T-helper 1 cell (primary cell): ENCODE measurements around the gene PDE4D.
"Not testable (repeated sequence)": the region's sequence is repeated elsewhere in the genome, so short reads cannot be mapped to it uniquely, and the experiment has no call there.

ENCODE experiments used
- DNase-seq, 5 donors: peaks; one replicate each; pipeline ENCODE4 v3.0.0-alpha.2; 2012 to 2020

The PDE4D gene

DNA sequence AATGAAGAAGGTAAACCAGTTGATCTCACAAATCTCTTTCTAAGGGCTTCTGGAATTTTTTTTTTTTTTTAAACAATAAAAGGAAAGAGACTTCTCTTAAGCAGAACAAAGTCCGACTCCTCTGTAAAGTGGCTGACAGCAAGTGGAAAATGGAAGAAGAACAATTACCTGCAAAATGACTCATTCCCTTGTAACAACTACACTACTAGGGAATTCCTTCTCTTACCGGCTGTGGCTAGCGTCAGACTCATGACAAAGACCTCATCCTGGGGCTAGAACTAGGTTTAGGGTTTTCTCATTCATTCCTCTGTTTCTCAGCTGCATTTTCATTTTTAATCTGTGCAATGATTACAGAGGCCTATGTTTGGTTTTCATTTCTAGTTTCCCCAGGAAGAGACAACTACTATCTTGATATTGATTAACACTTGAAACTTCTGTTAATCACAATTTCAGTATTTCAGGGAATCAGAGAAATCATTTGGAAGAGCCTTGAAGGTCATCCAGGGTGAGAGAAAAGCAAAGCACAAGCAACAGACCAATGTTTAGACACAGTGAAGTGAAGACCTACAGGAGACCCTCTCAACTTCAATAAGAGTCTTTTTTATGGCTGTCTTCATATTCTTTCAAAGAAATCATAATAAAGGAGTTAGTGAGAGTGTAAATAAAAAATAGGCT is 872.8 kb downstream of the PDE4D start:
- DNase-seq = peak in 1 of 5 donors; percentile 20

DNA sequence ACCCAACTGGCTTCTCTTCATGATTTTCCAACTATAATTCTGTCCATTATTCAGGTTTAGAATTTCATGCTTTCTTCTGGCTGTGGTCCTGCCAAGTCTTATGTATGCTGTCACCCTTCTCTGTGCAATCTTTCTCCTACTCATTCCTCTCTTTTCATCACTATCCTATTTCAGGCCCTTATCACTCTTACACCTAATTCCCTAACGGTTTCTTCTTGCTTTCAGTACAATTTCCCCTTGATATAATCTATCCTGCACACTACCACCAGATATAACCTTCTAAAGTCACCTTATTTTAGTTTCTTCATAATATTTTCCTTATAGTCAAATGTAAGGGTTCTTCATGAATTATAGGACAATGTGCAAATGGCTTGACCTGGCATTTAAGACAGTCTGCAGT is 874.4 kb downstream of the PDE4D start:
- DNase-seq = no peak

DNA sequence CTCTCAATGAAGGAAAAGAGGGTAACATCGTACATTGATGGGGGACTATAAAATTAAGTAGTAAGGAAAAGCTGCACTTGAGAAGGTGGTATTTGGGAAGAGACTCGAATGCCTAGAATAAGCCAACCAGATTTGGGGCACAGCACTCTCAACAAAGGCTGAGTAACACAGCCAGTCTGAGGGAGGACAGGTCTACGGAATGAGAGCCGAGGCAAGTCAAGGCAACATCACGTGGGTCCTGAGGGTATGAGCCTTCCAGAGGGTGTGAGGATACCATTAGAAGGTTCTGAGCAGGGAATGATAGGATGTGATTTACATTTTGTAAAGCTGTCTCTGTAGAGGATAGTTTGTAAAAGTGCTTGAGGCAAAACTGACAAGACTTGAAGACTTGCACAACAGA is 876.6 kb downstream of the PDE4D start:
- no peak for DNase-seq

DNA sequence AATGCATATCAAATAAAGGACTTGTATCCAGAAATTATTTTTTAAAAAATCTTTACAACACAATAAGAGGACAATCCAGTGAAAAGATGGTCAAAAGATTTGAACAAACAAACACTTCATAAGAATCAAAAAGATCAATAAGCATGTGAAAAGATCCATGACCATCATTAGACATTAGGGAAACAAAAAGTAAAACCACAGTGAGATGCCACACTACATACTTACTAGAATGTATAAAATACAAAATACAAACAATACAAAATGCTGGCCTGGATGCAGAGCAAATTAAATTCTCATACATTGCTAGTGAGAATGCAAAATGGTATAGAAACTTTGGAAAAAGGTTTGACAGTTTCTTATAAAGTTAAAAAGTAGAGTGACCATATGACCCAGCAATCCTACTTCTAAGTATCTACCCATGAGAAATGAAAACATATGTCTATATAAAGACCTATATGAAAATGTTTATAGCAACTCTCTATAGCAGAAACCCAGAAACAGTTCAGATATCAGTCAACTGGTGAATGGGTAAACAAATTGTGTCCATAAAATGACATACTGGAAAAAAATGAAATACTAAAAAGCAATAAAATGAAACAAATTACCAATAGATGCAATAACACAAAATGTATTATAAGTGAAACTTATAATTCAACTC is 884.6 kb downstream of the PDE4D start:
- DNase-seq = no peak

DNA sequence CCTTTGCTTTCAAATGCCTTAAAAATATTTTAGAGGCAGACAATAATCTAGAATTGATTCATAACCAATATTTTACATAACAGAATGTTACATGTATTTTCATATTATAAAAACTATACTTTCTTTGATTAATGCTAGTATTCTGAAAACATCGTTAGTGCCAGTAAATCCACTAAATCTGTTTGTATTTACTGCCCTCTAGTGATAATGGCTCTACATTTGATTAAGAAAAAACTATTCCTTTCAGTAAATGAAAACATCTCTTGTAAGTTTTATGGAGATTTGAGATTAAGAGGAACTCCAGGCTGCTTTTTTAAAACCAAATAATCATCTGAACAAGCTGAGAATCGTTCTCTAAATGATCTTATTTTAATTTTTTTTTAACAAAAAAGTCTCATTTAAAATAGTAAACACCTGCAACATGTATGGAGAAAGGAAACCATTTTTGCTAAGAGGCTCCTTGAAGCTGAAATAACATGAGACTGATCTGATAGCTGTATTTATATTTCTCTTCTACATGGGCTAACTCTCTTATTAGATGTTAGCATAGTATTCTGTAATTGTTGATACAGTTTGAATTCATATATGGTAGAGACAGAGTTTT is 886.0 kb downstream of the PDE4D start:
- DNase-seq = no peak

DNA sequence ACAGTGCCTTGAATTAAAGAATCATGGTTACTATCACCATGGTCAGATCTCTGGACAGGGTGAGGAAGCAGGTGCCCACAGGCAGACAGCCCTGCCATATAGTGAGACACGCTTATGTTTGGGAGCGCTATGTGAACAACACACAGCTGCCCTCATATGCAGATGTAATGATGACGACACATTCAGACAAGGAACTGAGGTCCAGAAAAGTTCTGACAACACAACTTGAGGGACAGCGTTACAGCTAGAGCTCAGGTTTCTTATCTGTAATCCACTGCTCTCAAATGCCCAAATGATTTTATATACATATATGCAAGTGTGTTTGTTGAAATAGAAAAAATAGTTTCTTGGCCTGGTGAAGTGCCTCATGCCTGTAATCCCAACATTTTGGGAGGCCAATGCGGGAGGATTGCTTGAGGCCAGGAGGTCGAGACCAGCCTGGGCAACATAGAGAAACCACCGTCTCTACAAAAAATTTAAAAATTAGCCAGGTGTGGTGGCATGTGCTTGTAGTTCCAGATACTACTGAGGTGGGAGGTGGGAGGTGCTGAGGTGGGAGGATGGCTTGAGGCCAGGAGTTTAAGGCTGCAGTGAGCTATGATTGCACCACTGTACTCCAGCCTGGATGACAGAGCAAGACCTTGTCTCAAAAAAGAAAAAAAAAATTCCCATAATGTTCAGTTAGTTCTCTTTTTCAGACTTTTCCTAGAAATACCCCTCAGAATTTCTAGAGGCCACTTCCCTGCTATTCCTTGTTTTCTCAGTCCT is 887.4 kb downstream of the PDE4D start:
- no peak for DNase-seq

DNA sequence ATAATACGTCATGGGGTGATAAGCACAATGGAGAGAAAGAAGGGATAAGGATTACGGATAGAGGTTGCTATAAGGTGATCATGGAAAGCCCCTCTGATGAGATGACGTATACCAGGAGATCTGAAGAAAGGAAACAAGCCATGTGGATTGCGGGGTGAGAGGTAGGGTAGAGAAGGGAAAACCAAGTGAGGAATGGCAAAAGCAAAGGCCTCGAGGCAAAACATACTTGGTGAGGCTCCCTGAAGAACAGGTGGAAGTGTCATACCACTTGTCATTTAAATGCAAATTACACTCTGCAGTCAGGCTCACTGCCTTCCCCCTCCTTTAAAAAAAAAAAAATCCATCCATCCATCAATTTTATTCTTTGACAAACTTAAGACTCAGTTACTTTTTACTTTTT is 889.9 kb downstream of the PDE4D start:
- no peak for DNase-seq

DNA sequence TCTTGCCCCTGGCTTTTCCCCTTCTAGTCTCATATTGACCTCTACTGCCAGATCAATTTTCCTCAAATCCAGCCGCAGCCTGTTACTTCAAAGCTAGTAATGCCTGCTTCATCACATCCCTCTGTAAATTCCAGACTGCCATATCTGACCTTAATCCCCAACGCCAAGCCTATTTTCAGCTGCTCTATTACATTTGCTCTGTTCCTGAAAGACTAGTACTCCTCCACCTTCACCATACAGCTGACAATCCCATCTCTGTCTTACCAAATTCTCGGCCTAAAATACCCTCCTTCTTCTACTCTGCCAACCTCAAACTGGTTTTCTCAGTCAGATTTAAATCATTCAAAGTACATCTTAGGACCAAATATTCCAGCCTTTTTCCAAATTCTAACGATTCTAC is 890.4 kb downstream of the PDE4D start:
- DNase-seq = no peak

DNA sequence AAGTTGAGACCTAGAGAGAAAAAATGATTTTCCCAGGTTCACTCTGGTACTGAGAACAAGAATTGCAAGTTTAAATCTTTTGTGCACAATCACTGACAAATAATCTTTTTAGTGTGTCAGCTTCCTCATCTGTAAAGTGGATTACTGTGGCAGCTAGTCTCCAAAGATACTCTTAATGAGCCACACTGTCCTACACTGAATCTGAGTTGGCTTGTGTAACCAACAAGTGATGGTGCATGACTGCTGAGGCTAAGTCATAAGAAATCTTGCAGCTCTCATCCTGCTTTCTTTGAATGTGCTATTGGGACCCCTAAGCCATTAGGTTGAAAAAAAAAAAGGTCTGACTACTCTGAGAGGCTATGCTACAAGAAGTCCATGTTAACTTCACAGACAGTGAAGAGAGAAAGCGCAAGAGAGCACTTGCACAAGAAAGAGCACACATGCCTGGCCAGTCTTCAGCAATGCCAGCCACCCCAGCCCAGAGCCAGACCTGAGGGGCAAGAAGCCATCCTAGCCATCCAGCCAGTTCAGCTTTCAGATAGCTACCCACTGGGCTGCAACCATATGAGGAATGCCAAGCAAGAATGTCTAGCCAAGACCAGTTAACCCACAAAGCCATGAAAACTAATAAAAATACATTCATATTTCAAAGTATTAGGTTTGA is 891.2 kb downstream of the PDE4D start:
- DNase-seq = no peak

DNA sequence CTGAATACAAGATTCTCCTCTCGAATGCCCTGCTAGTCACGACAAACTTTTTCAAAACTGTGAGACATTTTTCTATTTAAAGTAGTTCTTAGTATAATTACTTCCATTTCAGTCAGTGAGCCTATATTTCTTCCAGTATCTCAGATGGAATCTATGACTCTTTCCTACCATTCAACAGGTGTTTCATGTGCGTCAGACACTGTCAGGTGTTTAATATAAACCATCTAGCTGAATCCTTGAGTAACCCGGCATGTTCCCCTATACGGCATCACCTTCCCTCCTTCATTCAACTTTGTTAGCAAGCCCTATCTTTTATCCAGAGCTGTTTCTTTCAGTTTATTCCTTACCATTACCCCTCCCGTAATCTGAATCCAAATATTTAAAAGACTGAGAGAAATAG is 891.8 kb downstream of the PDE4D start:
- DNase-seq = no peak

DNA sequence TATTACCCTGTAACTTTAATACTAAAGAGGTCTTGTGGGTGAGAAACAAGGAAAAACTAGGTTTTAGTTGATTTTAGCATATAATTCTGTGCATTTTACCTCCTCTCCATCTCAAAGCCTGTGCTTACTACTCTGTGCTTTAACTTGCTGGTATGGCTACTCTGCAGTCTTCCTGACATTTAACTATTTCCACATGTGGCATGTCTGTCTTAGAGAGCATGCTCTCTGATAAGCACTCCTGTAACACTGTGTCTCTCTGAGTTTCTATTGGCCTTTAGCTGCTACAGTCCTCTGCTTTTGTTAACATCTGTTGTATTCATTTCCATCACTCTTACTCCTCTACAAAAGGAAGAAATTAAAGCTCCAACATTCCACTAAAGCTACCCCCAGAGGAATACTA is 892.4 kb downstream of the PDE4D start:
- no peak for DNase-seq

DNA sequence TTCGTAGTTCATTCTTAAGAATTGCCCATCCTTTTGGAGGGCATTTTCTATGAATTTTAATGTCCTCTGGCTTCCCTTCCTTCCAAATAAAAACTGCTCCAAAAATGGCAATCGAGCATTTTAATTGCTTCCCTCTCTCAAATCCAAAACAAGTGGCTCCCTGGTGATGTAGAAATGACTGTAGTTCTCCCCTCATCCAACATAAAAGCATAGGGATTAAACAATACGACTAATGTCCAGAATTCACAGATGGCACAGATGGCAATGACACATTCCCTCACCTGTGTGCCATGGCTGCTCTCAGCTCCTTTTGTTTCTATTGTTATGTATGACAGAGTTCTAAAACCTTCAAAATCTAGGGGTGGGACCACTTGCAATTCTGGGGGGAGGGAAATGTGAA is 893.3 kb downstream of the PDE4D start:
- DNase-seq = no peak

DNA sequence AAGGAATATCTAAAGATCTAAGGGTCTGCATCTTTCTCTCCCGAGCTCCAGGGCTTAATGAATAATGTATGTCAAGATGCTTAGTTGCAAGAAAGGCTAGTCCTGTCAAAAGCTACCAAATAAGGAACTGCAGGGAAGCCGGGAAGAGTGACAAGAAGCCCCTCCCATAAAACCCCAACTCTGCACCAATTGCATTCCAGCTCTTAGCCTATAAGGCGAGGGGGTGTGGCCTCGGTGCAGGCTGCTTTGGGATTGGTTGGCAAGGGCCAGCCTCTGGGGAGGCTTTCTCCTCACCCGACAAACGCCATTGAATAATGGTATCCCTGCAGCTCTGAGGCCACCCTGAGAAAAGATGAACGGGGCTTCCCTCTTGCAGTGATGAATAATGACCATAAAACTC is 893.7 kb downstream of the PDE4D start:
- DNase-seq = no peak

DNA sequence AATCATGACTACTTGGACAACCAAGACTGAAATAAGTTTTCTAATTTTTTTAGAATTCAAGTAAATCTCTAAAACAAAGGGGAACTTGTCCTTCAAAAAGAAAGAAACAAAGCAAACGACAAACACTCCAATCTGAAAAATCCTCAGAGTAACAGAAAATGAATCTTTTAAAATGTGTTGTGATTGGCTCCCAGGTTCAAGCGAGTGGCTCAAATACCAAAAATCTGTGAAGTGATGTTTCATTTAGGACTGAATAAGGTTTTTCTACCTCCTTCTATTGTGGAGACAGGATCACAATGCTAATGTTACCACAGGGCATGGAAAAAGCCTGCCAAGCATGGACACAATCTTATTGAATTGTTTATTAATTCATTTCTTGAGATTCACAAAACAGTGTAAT is 895.0 kb downstream of the PDE4D start:
- DNase-seq = no peak

DNA sequence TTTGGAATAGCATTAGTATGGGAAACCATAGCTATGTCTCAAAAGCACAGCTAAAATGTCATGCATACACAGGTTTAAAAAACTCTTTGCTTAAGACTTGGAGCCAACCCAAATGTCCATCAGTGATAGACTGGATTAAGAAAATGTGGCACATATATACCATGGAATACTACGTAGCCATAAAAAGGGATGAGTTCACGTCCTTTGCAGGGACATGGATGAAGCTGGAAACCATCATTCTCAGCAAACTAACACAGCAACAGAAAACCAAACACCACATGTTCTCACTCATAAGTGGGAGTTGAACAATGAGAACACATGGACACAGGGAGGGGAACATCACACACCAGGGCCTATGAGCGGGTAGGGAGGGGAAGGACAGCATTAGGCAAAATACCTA is 897.7 kb downstream of the PDE4D start:
- not testable (repeated sequence) for DNase-seq

DNA sequence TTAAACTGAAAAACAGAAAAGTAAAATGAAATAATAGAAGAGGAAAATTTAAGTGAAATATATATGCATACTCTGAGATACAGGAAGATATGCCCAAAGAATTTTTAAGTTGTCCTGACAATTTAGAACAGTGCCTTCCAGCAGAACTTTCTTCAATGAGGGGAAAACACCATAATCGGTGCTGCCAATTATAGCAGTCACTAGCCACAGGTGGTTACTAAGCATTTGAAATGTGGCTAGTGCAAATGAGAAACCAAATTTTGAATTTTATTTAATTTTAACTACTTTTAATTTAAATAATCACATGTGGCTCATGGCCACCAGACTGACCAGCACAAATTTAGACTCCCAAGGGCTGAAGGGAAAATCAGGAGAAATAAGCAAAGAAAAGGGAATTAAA is 900.1 kb downstream of the PDE4D start:
- DNase-seq = no peak

DNA sequence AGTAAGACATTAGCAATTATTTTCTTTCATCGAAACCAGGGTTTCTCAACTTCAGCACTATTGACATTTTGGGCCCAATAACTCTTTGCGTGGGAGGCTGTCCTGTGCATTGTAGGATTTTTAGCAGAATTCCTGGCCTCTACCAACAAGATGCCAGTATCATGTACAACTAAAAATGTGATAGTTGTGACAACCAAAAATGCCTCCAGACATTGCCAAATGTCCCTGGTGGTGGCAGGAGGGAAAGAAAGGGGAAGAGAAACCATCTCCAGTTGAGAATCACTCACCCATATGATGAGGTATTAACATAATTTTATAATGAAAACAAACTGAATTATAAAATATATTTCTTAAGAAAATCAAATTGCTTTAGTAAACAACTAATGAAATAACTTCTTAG is 904.6 kb downstream of the PDE4D start:
- no peak for DNase-seq

DNA sequence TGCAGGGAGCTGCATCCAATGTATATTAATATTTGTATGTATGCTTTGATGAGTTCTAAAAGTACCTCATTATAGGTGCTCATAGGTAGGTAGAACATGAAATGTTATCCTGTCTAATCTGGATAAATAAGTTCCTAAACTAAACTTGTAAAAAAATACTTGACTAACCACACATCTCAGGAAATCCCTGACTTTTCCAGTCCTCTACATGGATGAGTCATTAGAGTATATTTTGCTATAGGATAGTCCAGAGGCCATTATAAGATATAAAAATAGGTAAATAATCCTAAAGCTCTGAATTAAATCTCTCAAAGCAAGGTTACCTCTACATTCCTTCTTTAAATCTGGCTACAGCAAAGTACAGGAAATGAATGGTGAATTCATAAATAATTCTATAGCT is 906.3 kb downstream of the PDE4D start:
- no peak for DNase-seq

DNA sequence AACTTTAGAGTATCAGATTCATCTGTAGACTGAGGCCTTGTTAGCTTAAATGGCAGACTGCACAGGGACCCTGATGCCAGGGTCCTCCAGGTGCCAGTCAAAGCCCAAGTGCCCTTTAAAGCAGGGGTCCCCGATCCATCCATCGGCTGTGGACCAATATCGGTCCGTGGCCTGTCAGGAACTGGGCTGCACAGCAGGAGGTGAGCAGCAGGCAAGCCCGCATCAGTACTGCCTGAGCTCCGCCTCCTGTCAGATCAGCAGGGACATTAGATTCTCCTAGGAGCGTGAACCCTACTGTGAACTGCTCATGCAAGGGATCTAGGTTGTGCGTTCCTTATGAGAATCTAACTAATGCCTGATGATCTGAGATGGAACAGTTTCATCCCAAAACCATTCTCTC is 907.2 kb downstream of the PDE4D start:
- no peak for DNase-seq

DNA sequence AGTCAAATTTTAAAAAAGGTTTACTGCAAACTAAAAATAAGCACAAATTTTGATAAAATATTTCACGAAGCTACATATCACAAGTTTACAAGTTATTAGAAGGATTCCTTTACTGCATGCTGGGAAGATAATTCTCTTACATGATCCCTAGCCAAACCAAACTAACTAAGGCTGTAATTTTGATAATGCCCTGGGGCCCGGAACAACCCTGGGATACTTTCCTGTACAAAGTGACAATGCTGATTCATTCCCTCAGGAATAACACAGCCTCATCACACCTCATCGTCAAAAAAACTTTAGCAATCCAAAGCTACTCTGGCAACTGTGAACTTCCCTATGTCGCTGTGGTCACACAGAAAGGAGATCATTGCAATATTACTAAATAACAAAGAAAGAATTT is 907.8 kb downstream of the PDE4D start:
- no peak for DNase-seq

DNA sequence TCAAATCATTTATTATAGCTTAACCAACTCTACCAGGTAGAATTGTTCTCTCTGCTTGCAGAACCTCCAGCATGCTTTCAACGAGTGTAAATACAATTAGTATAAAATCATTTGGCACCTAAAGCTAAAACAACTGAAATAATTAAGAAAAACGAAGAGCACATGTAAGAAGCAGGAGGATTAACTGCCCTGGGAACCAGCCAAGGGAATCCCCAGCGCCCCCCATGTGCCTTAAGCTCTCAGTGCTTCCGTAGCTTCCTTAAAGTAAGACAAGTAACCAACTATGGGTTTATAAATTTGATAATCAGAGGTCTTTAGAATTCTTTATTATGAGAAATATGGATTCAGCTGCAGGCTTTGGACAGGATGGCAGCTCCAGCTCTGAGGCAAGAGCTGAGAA is 908.2 kb downstream of the PDE4D start:
- no peak for DNase-seq

DNA sequence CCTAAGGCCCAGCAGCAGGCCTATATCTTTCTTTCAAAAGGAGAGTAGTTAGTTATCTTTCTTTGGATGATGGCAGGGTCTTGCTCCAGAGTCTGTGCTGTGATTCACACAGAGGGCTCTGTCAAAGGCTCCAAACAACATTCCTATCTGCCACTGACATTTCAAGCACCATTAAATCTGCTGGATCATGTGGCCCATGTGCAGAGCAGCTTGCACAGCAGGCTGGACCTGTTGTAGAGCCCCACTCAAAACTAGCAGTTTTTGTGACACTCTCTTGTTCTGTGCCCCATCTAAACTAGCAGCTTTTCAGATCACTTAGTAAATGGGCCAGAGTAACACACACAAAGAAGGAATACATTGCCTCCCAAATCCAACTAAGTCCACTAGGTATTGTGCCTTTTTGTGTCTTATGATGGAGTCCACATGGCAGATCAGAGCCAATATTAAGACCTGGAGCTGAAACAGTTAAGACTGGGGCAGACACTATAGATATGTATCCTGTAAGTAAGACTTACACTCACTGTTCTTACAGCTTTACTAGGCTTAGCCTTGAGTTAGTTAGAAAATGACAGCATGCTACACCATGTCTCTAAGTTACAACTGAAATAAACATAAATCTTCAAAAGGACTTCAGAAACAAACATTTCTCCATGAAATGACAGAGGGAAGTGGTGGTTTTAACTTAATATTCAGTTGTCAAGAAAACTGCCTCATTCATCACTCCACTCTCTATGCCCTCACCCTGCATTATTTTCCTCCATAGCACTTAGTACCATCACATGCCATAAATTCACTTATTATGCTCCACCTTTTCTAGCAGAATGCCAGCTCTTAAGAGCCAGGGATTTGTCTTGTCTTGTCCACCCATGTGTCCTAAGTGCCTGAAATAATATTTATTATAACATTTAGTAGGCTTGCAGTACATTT is 909.7 kb downstream of the PDE4D start:
- no peak for DNase-seq
